ENCODE results near the gene ZNF783. TPM values are rescaled to one million over a fixed set of nuclear protein-coding genes. Genes with fewer than 3 reads are reported as not detected.

ZNF783 gene
- total RNA-seq, 1 donor from 2014 or later: 19.0 TPM

DNA sequence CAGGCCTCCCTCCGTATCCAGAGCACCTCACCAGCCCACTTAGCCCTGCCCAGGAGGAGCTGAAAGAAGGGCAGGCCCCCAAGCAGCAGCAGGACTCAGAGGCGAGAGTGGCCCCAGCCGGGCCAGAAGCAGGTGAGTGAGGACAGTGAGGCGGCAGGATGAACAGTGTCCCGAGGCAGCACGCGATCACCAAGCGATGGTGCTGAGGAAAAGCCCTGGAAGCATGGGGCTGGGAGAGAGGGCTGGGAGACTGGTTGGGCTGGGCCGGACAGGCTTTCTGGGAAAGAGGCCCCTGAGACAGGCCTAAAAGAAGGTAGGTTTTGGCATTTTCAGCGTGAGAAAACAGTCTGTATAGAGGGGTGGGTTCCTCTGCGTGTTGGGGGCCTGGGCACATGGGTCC is 16.4 kb downstream of the ZNF783 start:
- peaks cover 5% of the 10 kb centered on the region for H3K9me3 Mint-ChIP-seq (ENCODE audit: low read depth)
- no peak overlapping the region for H3K27ac Mint-ChIP-seq (ENCODE audit: unreplicated experiment)
- TF ChIP-seq, protein P1, sequence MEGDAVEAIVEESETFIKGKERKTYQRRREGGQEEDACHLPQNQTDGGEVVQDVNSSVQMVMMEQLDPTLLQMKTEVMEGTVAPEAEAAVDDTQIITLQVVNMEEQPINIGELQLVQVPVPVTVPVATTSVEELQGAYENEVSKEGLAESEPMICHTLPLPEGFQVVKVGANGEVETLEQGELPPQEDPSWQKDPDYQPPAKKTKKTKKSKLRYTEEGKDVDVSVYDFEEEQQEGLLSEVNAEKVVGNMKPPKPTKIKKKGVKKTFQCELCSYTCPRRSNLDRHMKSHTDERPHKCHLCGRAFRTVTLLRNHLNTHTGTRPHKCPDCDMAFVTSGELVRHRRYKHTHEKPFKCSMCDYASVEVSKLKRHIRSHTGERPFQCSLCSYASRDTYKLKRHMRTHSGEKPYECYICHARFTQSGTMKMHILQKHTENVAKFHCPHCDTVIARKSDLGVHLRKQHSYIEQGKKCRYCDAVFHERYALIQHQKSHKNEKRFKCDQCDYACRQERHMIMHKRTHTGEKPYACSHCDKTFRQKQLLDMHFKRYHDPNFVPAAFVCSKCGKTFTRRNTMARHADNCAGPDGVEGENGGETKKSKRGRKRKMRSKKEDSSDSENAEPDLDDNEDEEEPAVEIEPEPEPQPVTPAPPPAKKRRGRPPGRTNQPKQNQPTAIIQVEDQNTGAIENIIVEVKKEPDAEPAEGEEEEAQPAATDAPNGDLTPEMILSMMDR (IDR thresholded peaks at IDR 0.05): no peak
- no peak for DNase-seq (ENCODE audit: low spot score)
- no peak overlapping the region for H3K4me3 Mint-ChIP-seq (ENCODE audit: unreplicated experiment)
- H3K4me1 Mint-ChIP-seq (ENCODE audit: low read depth): no peaks in the 10 kb centered on the region
- no peaks in the 10 kb centered on the region for H3K27me3 Mint-ChIP-seq (ENCODE audit: low read depth)
- H3K36me3 Mint-ChIP-seq (ENCODE audit: low read depth): peaks cover 46% of the 10 kb centered on the region

DNA sequence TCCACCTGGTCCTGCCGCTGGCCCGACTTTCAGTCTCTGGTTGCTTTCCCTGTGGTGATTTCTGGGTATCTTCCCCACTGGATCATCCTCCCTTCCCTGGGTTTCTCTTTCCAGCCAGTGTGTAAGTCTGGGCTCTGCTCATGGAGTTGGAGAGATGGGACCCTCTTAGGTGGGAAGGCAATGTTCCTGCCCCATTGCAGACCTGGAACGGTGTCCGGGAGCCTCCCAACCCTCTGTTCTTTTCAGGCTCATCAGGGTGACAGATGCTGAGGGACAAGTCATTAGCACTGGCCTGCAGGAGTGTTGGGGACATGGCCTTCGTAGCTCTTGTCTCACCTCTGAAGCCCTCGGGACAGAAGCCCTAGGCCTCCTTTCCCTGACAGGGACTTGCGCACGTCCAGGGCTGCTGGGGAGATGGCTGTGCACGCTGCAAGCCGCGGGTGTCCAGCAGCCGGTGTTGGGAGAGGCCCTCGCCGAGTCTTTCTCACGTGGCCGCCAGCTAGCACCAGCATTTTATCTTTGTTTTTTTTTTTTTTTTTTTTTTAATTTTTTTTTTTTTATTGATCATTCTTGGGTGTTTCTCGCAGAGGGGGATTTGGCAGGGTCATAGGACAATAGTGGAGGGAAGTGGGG is 17.2 kb downstream of the ZNF783 start:
- no peak overlapping the region for H3K27ac Mint-ChIP-seq (ENCODE audit: unreplicated experiment)
- peaks cover 5% of the 10 kb centered on the region for H3K9me3 Mint-ChIP-seq (ENCODE audit: low read depth)
- peaks cover 40% of the 10 kb centered on the region for H3K36me3 Mint-ChIP-seq (ENCODE audit: low read depth)
- DNase-seq (ENCODE audit: low spot score): no peak
- peaks cover 2% of the 10 kb centered on the region for H3K4me1 Mint-ChIP-seq (ENCODE audit: low read depth)
- H3K4me3 Mint-ChIP-seq (ENCODE audit: unreplicated experiment): no peak overlapping the region
- TF ChIP-seq, protein P1 (IDR thresholded peaks at IDR 0.05): no peak
- H3K27me3 Mint-ChIP-seq (ENCODE audit: low read depth): no peaks in the 10 kb centered on the region

DNA sequence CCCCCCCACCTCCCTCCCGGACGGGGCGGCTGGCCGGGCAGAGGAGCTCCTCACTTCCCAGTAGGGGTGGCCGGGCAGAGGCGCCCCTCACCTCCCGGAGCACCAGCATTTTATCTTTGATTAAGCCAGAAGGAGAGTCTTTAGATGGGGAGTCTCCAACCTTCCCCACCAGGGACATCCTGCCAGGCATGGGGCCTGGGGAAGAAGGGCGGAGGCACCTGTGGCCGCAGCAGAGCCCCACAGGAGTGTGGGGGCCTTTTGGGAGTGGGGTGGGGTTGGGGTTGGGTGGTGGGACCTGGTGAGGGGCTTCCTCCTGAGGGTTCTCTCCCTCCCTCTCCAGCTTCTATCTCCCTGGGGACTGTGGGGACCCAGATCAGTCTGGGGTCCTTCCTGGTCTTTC is 18.2 kb downstream of the ZNF783 start:
- TF ChIP-seq, protein P1 (IDR thresholded peaks at IDR 0.05): no peak
- no peaks in the 10 kb centered on the region for H3K27me3 Mint-ChIP-seq (ENCODE audit: low read depth)
- no peak overlapping the region for H3K4me3 Mint-ChIP-seq (ENCODE audit: unreplicated experiment)
- H3K27ac Mint-ChIP-seq (ENCODE audit: unreplicated experiment): no peak overlapping the region
- no peak for DNase-seq (ENCODE audit: low spot score)
- H3K4me1 Mint-ChIP-seq (ENCODE audit: low read depth): peaks cover 9% of the 10 kb centered on the region
- H3K36me3 Mint-ChIP-seq (ENCODE audit: low read depth): peaks cover 34% of the 10 kb centered on the region
- no peaks in the 10 kb centered on the region for H3K9me3 Mint-ChIP-seq (ENCODE audit: low read depth)

DNA sequence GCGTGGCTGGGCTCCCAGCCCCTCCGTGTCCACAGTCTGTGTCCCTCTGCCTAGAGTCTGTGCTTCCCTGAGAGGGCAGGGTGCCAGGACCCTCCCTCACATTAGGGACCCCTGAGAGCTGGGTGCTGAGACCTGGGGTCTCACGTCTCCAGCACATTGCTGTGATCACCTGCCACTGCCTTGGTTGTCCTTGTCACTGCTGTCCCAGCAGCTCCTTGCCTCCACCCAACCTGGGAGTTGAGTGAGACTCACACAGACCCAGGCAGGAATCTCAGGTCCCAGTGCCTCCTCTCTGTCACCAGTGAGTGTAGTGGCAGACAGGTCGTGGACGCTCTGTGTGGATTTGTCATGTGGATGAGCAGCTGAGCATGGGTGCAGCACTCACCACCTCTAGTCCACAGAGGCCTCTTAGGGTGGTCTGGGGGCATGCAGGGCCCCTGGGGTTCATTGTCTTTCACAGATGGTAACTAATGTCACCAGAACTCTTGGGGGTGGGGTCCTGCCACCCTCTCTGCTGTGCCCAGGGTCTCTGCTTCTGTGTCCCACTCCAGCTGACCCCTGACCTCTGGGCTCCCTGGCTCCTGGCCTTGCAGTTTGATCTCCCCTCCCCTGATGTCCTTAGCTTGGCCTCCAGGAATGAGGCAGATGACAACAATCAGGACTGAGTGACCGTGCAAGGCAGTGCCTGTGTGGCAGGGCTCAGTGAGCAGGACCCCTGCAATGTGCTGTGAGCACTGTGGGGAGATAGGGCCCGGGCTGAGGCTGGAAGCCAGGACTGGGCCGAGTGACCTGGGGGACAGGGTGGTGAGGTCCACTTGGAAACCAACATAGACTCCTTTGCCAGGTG is 18.9 kb downstream of the ZNF783 start:
- no peaks in the 10 kb centered on the region for H3K9me3 Mint-ChIP-seq (ENCODE audit: low read depth)
- no peaks in the 10 kb centered on the region for H3K27me3 Mint-ChIP-seq (ENCODE audit: low read depth)
- H3K27ac Mint-ChIP-seq (ENCODE audit: unreplicated experiment): no peak overlapping the region
- DNase-seq (ENCODE audit: low spot score): no peak
- no peak overlapping the region for H3K4me3 Mint-ChIP-seq (ENCODE audit: unreplicated experiment)
- peaks cover 33% of the 10 kb centered on the region for H3K36me3 Mint-ChIP-seq (ENCODE audit: low read depth)
- H3K4me1 Mint-ChIP-seq (ENCODE audit: low read depth): peaks cover 14% of the 10 kb centered on the region
- TF ChIP-seq, protein P1 (IDR thresholded peaks at IDR 0.05): no peak

DNA sequence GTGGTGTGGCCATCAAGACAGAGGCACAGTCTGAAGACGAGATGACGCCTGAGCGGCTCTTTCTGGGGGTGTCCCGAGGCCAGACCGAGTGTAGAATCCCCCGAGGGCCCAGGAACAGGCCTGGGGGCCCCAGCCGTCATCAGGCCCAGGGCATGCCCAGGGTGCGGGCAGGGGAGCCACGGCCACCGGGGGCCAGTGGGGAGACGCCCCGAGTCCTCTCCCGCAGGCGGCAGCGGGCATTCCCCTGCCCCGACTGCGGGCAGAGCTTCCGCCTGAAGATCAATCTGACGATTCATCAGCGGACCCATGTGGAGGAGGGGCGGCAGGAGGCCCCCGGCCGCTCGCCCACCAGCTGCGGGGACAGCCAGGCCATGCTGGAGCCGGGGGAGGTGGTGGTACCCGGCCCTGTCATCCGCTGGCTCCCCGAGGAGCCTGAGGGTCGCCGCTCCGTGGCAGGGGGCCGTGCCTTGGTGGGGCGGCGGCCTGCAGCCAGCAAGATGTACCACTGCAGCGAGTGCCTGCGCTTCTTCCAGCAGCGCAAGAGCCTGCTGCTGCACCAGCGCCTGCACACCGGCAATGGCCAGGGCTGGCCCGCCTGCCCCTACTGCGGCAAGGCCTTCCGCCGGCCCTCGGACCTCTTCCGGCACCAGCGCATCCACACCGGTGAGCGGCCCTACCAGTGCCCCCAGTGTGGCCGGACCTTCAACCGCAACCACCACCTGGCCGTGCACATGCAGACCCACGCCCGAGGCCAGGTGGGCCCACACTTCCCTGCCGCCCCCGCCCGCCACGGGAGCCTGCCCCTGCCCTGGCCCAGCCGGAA is 19.7 kb downstream of the ZNF783 start:
- Mint-ChIP-seq H3K27ac (ENCODE audit: unreplicated experiment) (no peak overlapping the region), H3K36me3 (ENCODE audit: low read depth) (peaks cover 29% of the 10 kb centered on the region), H3K4me1 (ENCODE audit: low read depth) (peaks cover 19% of the 10 kb centered on the region), H3K4me3 (ENCODE audit: unreplicated experiment) (no peak overlapping the region), H3K9me3 (ENCODE audit: low read depth) (no peaks in the 10 kb centered on the region), H3K27me3 (ENCODE audit: low read depth) (no peaks in the 10 kb centered on the region)
- TF ChIP-seq, protein P1 (IDR thresholded peaks at IDR 0.05): no peak
- DNase-seq (ENCODE audit: low spot score): no peak
